PC-3 (cell line): ENCODE data around the gene ZNF318. TPM values are rescaled to one million over a fixed set of nuclear protein-coding genes. Genes with fewer than 3 reads are reported as not detected.

Experiments
- ATAC-seq: fragments of 200-7000 bp; cut with Tn5 transposase; 2 replicates; pipeline ENCODE4 v1.9.1; 2020; ENCODE audit warnings: mild to moderate bottlenecking, moderate library complexity
- BruUV-seq: library from RNA; stranded (reverse); fragments of 400-500 nt; replicated peaks from 2 replicates; lab custom pipeline; 2021; lab: Mats Ljungman, UMichigan
- CTCF ChIA-PET: fragments of 300-600 bp; sonication (Branson Sonifier 250); formaldehyde crosslinking; loops from one replicate; lab custom pipeline; 2022; ENCODE audit warnings: antibody characterized with exemption; lab: Charles Lee
- POLR2A ChIA-PET: fragments of 300-600 bp; sonication (Branson Sonifier 250); formaldehyde crosslinking; loops from one replicate; lab custom pipeline; 2022; ENCODE audit warnings: antibody characterized with exemption; ENCODE audit not compliant: unreplicated experiment; lab: Charles Lee
- DNase-seq: peaks from one replicate; pipeline ENCODE4 v3.0.0-alpha.2; 2015
- H2AFZ ChIP-seq: fragments of 300-600 bp; sonication (generic); 2 replicates; pipeline ENCODE4 v1.6.0; 2016; ENCODE audit warnings: antibody characterized with exemption, low read length
- H3F3A ChIP-seq: fragments of 300-600 bp; sonication (generic); one replicate; pipeline ENCODE4 v1.6.0; 2017; ENCODE audit warnings: antibody characterized with exemption, low read length, control low read depth, mild to moderate bottlenecking; ENCODE audit not compliant: unreplicated experiment
- H3K27ac ChIP-seq: fragments of 300-600 bp; sonication (generic); 2 replicates; pipeline ENCODE4 v1.5.1; 2016; ENCODE audit warnings: mild to moderate bottlenecking, low read length
- H3K27me3 ChIP-seq: fragments of 300-600 bp; sonication (generic); 2 replicates; pipeline ENCODE4 v1.6.1; 2016; ENCODE audit warnings: low read length, mixed read lengths
- H3K36me3 ChIP-seq: fragments of 300-600 bp; sonication (generic); 2 replicates; pipeline ENCODE4 v1.6.1; 2016; ENCODE audit warnings: low read depth, mixed run types, low read length, mixed read lengths
- H3K4me1 ChIP-seq: fragments of 300-600 bp; sonication (generic); 2 replicates; pipeline ENCODE4 v1.5.1; 2016; ENCODE audit warnings: low read length; ENCODE audit not compliant: insufficient read depth
- H3K4me2 ChIP-seq: fragments of 300-600 bp; sonication (generic); 2 replicates; pipeline ENCODE4 v1.6.0; 2016; ENCODE audit warnings: low read length
- H3K4me3 ChIP-seq: fragments of 300-600 bp; sonication (generic); 2 replicates; pipeline ENCODE4 v1.5.1; 2016; ENCODE audit warnings: mild to moderate bottlenecking, low read length, mixed read lengths
- H3K79me2 ChIP-seq: fragments of 300-600 bp; sonication (generic); 2 replicates; pipeline ENCODE4 v1.6.1; 2017; ENCODE audit warnings: low read length, mixed read lengths
- H3K9ac ChIP-seq: fragments of 300-600 bp; sonication (generic); 2 replicates; pipeline ENCODE4 v1.6.0; 2016; ENCODE audit warnings: mild to moderate bottlenecking, low read length
- H3K9me2 ChIP-seq: fragments of 300-600 bp; sonication (generic); replicated peaks from 2 replicates; pipeline ENCODE4 v1.6.1; 2016; ENCODE audit warnings: mixed run types, low read length, mixed read lengths
- H3K9me3 ChIP-seq: fragments of 300-600 bp; sonication (generic); 2 replicates; pipeline ENCODE4 v1.6.1; 2016; ENCODE audit warnings: low read length, mixed read lengths
- H4K20me1 ChIP-seq: fragments of 300-600 bp; sonication (generic); 2 replicates; pipeline ENCODE4 v1.6.1; 2016; ENCODE audit warnings: low read length, mixed read lengths
- EZH2 ChIP-seq: fragments of 300-600 bp; sonication (generic); IDR thresholded peaks from one replicate; pipeline ENCODE4 v1.6.1; 2017; ENCODE audit warnings: antibody characterized with exemption, mild to moderate bottlenecking, low read length; ENCODE audit not compliant: unreplicated experiment
- EZH2phosphoT487 ChIP-seq: fragments of 300-600 bp; sonication (generic); IDR thresholded peaks from 2 replicates; pipeline ENCODE4 v1.6.1; 2018; ENCODE audit warnings: mild to moderate bottlenecking, antibody characterized with exemption, low read length, borderline replicate concordance
- intact Hi-C: fragments of 100-400 bp; cut with micrococcal nuclease; formaldehyde crosslinking; loops from 2 replicates; pipeline ENCODE4 v1.9.0; 2023
- total RNA-seq: library from RNA; depleted of rRNA; stranded (reverse); fragments of >200 nt; gene quantifications from 2 replicates; pipeline ENCODE4 v1.2.3, GENCODE V29; 2014
- TF ChIP-seq, protein P1 (sequence below): fragments of 300-600 bp; sonication (generic); conservative IDR thresholded peaks from 2 replicates; pipeline ENCODE4 v1.5.1; 2017; ENCODE audit warnings: antibody characterized with exemption, low read depth, mild to moderate bottlenecking, low read length

ZNF318 gene
- total RNA-seq, 1 experiment from 2014 or later: 8.2 TPM

DNA sequence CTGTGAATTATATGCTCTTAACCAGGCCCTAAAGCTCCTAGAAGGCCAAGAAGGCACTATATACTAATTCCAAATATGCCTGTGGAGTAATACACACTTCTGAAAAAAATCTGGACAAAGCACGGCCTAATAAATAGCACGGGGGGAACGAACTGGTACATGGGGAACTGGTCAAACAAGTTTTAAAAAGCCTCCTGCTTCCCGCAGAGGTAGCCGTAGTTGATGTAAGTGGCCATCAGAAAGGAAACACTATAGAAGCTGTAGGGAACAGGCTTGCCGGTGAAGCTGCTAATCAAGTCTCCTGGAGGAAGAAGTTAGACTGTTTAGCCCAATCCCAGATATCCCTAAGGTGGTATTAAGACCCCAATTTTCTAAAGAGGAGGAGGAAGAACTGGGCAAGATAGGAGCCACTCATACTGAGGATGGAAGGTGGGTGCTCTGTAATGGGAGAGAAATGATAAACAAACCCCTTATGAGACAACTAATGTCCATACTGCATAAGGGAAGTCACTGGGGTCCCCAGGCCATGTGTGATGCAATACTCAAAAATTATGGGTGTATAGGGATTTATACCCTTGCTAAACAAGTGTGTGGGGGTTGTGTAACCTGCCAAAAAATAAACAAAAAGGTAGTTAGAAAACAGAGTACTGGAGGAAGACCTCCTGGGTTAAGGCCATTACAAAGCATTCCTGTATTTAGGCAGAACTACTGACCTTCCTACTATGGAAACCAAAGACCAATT lies 27.1 kb upstream of the ZNF318 start:
- Histone ChIP-seq H3K9ac (no peak overlapping the region), H3K79me2 (no peaks in the 10 kb centered on the region), H3K4me3 (no peak overlapping the region), H3K9me3 (no peaks in the 10 kb centered on the region), H2AFZ (peak overlapping the region; percentile 29; the same call in 1 of the 2 replicates), H3K4me1 (peaks cover 10% of the 10 kb centered on the region), H3K36me3 (no peaks in the 10 kb centered on the region), H3F3A (no peaks in the 10 kb centered on the region), H3K27me3 (no peaks in the 10 kb centered on the region), H4K20me1 (no peaks in the 10 kb centered on the region), H3K4me2 (peak overlapping the region; percentile 28; the same call in 1 of the 2 replicates), H3K27ac (no peak overlapping the region), H3K9me2 (no peaks in the 10 kb centered on the region)
- CTCF ChIA-PET: no interaction called here
- POLR2A ChIA-PET: interaction anchor here (0.7 kb wide), 1 partner anchor 227 kb away, joined by 7 read pairs; no protein-coding TSS in a partner anchor
- no TSS peak for BruUV-seq
- TF ChIP-seq EZH2 (no peak), EZH2phosphoT487 (no peak)
- TF ChIP-seq, protein P1, sequence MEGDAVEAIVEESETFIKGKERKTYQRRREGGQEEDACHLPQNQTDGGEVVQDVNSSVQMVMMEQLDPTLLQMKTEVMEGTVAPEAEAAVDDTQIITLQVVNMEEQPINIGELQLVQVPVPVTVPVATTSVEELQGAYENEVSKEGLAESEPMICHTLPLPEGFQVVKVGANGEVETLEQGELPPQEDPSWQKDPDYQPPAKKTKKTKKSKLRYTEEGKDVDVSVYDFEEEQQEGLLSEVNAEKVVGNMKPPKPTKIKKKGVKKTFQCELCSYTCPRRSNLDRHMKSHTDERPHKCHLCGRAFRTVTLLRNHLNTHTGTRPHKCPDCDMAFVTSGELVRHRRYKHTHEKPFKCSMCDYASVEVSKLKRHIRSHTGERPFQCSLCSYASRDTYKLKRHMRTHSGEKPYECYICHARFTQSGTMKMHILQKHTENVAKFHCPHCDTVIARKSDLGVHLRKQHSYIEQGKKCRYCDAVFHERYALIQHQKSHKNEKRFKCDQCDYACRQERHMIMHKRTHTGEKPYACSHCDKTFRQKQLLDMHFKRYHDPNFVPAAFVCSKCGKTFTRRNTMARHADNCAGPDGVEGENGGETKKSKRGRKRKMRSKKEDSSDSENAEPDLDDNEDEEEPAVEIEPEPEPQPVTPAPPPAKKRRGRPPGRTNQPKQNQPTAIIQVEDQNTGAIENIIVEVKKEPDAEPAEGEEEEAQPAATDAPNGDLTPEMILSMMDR: no peak
- intact Hi-C loops: no loop called here
- peak; percentile 76 for DNase-seq
- ATAC-seq: peak; percentile 59

DNA sequence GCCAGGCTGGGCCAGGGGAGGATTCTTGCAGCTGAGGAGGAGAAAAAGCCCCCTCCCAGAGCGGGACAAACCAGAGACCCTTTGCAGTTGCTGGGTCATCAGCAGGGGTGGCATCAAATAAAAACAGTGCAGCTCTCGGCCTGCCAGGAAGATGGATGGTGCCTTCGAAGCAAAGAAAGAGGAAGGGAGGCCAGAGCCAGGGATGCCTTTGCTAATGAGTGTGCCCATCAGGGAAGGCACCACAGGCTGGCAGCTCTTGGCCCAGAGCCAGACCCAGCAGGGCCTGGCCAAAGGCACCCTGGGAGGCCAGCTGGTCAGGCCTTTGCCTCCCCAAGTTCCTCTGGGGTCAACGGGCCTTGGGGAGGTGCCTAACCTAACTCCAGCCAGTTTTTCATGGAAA lies 26.3 kb upstream of the ZNF318 start:
- Histone ChIP-seq H3K9me2 (no peaks in the 10 kb centered on the region), H2AFZ (no peak overlapping the region), H3K4me1 (peaks cover 10% of the 10 kb centered on the region), H3F3A (no peaks in the 10 kb centered on the region), H3K4me3 (no peak overlapping the region), H3K27ac (no peak overlapping the region), H3K9ac (no peak overlapping the region), H3K4me2 (0 out of 2 replicates have a peak overlapping the region, but pooled peaks have one; percentile 28), H3K27me3 (no peaks in the 10 kb centered on the region), H3K9me3 (no peaks in the 10 kb centered on the region), H4K20me1 (no peaks in the 10 kb centered on the region), H3K79me2 (no peaks in the 10 kb centered on the region), H3K36me3 (no peaks in the 10 kb centered on the region)
- intact Hi-C loops: no loop called here
- TF ChIP-seq, protein P1: no peak
- TF ChIP-seq EZH2: no peak
- TF ChIP-seq EZH2phosphoT487: no peak
- ChIA-PET CTCF (no interaction called here), POLR2A (interaction anchor here (0.7 kb wide), 1 partner anchor 226 kb away, joined by 7 read pairs; no protein-coding TSS in a partner anchor)
- ATAC-seq: no peak
- DNase-seq: no peak
- BruUV-seq: no TSS peak

DNA sequence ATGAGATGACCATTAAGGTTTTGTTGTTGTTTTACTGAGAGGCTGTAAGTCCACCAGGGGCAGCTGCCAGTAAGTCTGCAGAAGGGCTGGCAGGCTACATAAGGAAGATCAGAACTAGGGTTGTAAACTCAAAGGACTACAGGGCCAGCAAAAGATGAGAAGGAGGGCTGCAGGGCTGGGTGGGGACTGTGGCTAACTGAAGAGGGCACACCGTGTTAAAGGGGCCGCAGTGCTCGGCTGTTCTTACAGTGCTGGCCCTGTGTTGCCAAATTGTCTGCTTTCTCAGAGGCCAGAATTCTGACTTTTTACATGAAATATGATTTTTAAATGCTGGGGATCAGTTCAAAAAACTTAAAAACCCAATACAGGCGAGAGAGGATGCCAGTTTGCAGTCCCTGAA lies 25.5 kb upstream of the ZNF318 start:
- no peak overlapping the region for H2AFZ ChIP-seq
- no TSS peak for BruUV-seq
- H3K4me1 ChIP-seq: peaks cover 10% of the 10 kb centered on the region
- no peaks in the 10 kb centered on the region for H3K36me3 ChIP-seq
- TF ChIP-seq EZH2 (no peak), EZH2phosphoT487 (no peak)
- TF ChIP-seq, protein P1: no peak
- no peak overlapping the region for H3K27ac ChIP-seq
- no peak overlapping the region for H3K9ac ChIP-seq
- POLR2A ChIA-PET: no interaction called here
- intact Hi-C loops: no loop called here
- no peak overlapping the region for H3K4me2 ChIP-seq
- no peaks in the 10 kb centered on the region for H3K79me2 ChIP-seq
- H3K9me2 ChIP-seq: no peaks in the 10 kb centered on the region
- ATAC-seq: no peak
- H4K20me1 ChIP-seq: no peaks in the 10 kb centered on the region
- no peaks in the 10 kb centered on the region for H3K9me3 ChIP-seq
- CTCF ChIA-PET: no interaction called here
- H3K27me3 ChIP-seq: no peaks in the 10 kb centered on the region
- no peak for DNase-seq
- H3F3A ChIP-seq: no peaks in the 10 kb centered on the region
- no peak overlapping the region for H3K4me3 ChIP-seq
